H1 (cell line): Measurements from ENCODE around the gene NAV3. TPM values are rescaled to one million over a fixed set of nuclear protein-coding genes. Genes with fewer than 3 reads are reported as not detected.

Source experiments
- CTCF ChIA-PET: fragments of 300-600 bp; sonication (Branson Sonifier 250); formaldehyde crosslinking; loops from one replicate; lab custom pipeline; 2021; ENCODE audit not compliant: partially characterized antibody; lab: Charles Lee
- POLR2A ChIA-PET: fragments of 300-600 bp; sonication (Branson Sonifier 250); formaldehyde crosslinking; loops from one replicate; lab custom pipeline; 2021; ENCODE audit warnings: inconsistent platforms; ENCODE audit not compliant: partially characterized antibody; lab: Charles Lee
- DNase-seq, 2 experiments: peaks; one replicate each; pipeline versions ENCODE4 v3.0.0 to v3.0.0-alpha.2; 2010 to 2022; ENCODE audit warnings: low spot score in 2 of 2, low read depth in 1 of 2, mixed read lengths in 1 of 2
- FAIRE-seq: peaks from 2 replicates; lab custom pipeline; 2011; peaks lifted over from hg19 to GRCh38; lab: Jason Lieb, UNC
- H2AFZ ChIP-seq: 2 replicates; pipeline ENCODE4 v1.8.1; 2012; ENCODE audit warnings: low read length, inconsistent platforms
- H2AK5ac ChIP-seq: 2 replicates; pipeline ENCODE4 v1.6.1; 2013; ENCODE audit warnings: low read depth, low read length
- H2BK120ac ChIP-seq: replicated peaks from 2 replicates; pipeline ENCODE3; 2013; ENCODE audit warnings: low read depth, low read length, inconsistent platforms
- H2BK12ac ChIP-seq: 2 replicates; pipeline ENCODE4 v1.6.1; 2013; ENCODE audit warnings: low read depth, low read length
- H2BK15ac ChIP-seq: 2 replicates; pipeline ENCODE4 v1.6.1; 2013; ENCODE audit warnings: low read length
- H2BK20ac ChIP-seq: 2 replicates; pipeline ENCODE4 v1.6.1; 2013; ENCODE audit warnings: low read length
- H2BK5ac ChIP-seq: 2 replicates; pipeline ENCODE4 v1.6.1; 2013; ENCODE audit warnings: low read depth, low read length
- H3K14ac ChIP-seq: 2 replicates; pipeline ENCODE4 v1.6.1; 2013; ENCODE audit warnings: inconsistent platforms; ENCODE audit not compliant: insufficient read length
- H3K18ac ChIP-seq: 2 replicates; pipeline ENCODE4 v1.6.1; 2013; ENCODE audit warnings: low read length; ENCODE audit errors: extremely low read depth
- H3K23ac ChIP-seq: 2 replicates; pipeline ENCODE4 v1.6.1; 2013; ENCODE audit warnings: inconsistent platforms; ENCODE audit not compliant: insufficient read length
- H3K23me2 ChIP-seq: 2 replicates; pipeline ENCODE4 v1.6.1; 2013; ENCODE audit warnings: low read depth, low read length
- H3K27ac ChIP-seq: 2 replicates; pipeline ENCODE4 v1.6.1; 2011; ENCODE audit warnings: low read depth, low read length, inconsistent platforms
- H3K27me3 ChIP-seq, 4 experiments: replicated peaks in 1 of 4; 1 replicate in 1 of 4; 2 replicates in 3 of 4; pipeline versions ENCODE4 v1.6.1 to v1.8.1; 2011 to 2013; ENCODE audit warnings: low read length in 3 of 4, mild to moderate bottlenecking in 3 of 4, inconsistent platforms in 2 of 4, mixed read lengths in 2 of 4, moderate library complexity in 1 of 4; ENCODE audit not compliant: control insufficient read depth in 3 of 4, insufficient read depth in 3 of 4; ENCODE audit errors: extremely low read depth in 1 of 4
- H3K36me3 ChIP-seq, 4 experiments: 2 replicates each; pipeline versions ENCODE4 v1.6.1 to v1.8.1; 2011 to 2013; ENCODE audit warnings: mild to moderate bottlenecking in 4 of 4, low read length in 3 of 4, moderate library complexity in 2 of 4, control low read depth in 1 of 4, inconsistent platforms in 1 of 4; ENCODE audit not compliant: insufficient read depth in 4 of 4, control insufficient read depth in 2 of 4
- H3K4ac ChIP-seq: replicated peaks from 2 replicates; pipeline ENCODE3; 2013; ENCODE audit warnings: low read length, low read depth, mixed read lengths, inconsistent platforms; ENCODE audit not compliant: insufficient read length
- H3K4me1 ChIP-seq, 4 experiments: replicated peaks in 1 of 4; 1 replicate in 1 of 4; 2 replicates in 3 of 4; pipeline versions ENCODE4 v1.6.1 to v1.8.1; 2011 to 2013; ENCODE audit warnings: low read length in 3 of 4, inconsistent platforms in 2 of 4, mixed read lengths in 1 of 4; ENCODE audit not compliant: insufficient read depth in 4 of 4, control insufficient read depth in 3 of 4
- H3K4me2 ChIP-seq, 2 experiments: 2 replicates each; pipeline versions ENCODE4 v1.6.1 to v1.8.1; 2011 to 2013; ENCODE audit warnings: low read depth in 2 of 2, low read length in 2 of 2, control low read depth in 1 of 2, inconsistent platforms in 1 of 2, mild to moderate bottlenecking in 1 of 2; ENCODE audit not compliant: insufficient read depth in 1 of 2
- H3K4me3 ChIP-seq, 4 experiments: fragments of 200-600, 300-600 bp in 1 of 4; sonication (generic), shearing (Covaris generic), sonication (Bioruptor Twin) in 1 of 4; 2 replicates each; pipeline versions ENCODE4 v1.5.1 to v1.8.1; 2011 to 2016; ENCODE audit warnings: low read length in 4 of 4, low read depth in 3 of 4, control low read depth in 2 of 4, inconsistent platforms in 2 of 4, mild to moderate bottlenecking in 2 of 4, mixed read lengths in 1 of 4, moderate library complexity in 1 of 4; ENCODE audit not compliant: insufficient read depth in 2 of 4; ENCODE audit errors: extremely low read depth in 1 of 4
- H3K56ac ChIP-seq: replicated peaks from 2 replicates; pipeline ENCODE3; 2013; ENCODE audit warnings: low read depth, mild to moderate bottlenecking, mixed read lengths, low read length, inconsistent platforms; ENCODE audit not compliant: insufficient read length
- H3K79me1 ChIP-seq: 2 replicates; pipeline ENCODE4 v1.6.1; 2013; ENCODE audit warnings: low read depth, low read length, control low read depth
- H3K79me2 ChIP-seq, 2 experiments: 2 replicates each; pipeline versions ENCODE4 v1.6.1 to v1.8.1; 2012 to 2013; ENCODE audit warnings: low read length in 2 of 2, mild to moderate bottlenecking in 2 of 2, inconsistent platforms in 1 of 2; ENCODE audit not compliant: insufficient read depth in 2 of 2, control insufficient read depth in 1 of 2
- H3K9ac ChIP-seq, 4 experiments: replicated peaks in 1 of 4; 1 replicate in 1 of 4; 2 replicates in 3 of 4; pipeline versions ENCODE4 v1.6.1 to v1.8.1; 2011 to 2013; ENCODE audit warnings: low read depth in 3 of 4, low read length in 3 of 4, control low read depth in 2 of 4, mild to moderate bottlenecking in 2 of 4, moderate library complexity in 2 of 4, inconsistent platforms in 1 of 4; ENCODE audit errors: extremely low read depth in 1 of 4
- H3K9me3 ChIP-seq, 2 experiments: 2 replicates each; pipeline versions ENCODE4 v1.6.1 to v1.8.1; 2012 to 2013; ENCODE audit warnings: mild to moderate bottlenecking in 2 of 2, moderate library complexity in 2 of 2, control low read depth in 1 of 2, inconsistent platforms in 1 of 2, low read depth in 1 of 2, low read length in 1 of 2, mixed read lengths in 1 of 2; ENCODE audit not compliant: insufficient read depth in 2 of 2
- H4K20me1 ChIP-seq, 2 experiments: replicated peaks in 1 of 2; 2 replicates each; pipeline versions ENCODE3 to v1.8.1; 2011 to 2013; ENCODE audit warnings: inconsistent platforms in 2 of 2, low read length in 2 of 2, mild to moderate bottlenecking in 1 of 2; ENCODE audit not compliant: insufficient read depth in 2 of 2, control insufficient read depth in 1 of 2
- H4K5ac ChIP-seq: 2 replicates; pipeline ENCODE4 v1.6.1; 2013; ENCODE audit warnings: low read length, low read depth, mixed read lengths, inconsistent platforms; ENCODE audit not compliant: insufficient read length
- H4K8ac ChIP-seq: 2 replicates; pipeline ENCODE4 v1.8.0; 2013; ENCODE audit warnings: mild to moderate bottlenecking, moderate library complexity, low read length, inconsistent platforms; ENCODE audit not compliant: insufficient read depth; ENCODE audit errors: extremely low read depth
- H4K91ac ChIP-seq: replicated peaks from 2 replicates; pipeline ENCODE3; 2013; ENCODE audit warnings: low read length, mixed read lengths, inconsistent platforms; ENCODE audit not compliant: insufficient read length
- POLR2A ChIP-seq, 2 experiments: IDR thresholded peaks; 1 replicate in 1 of 2; 2 replicates in 1 of 2; pipeline ENCODE4 v1.6.1; 2011; ENCODE audit warnings: low read depth in 2 of 2, low read length in 2 of 2, mild to moderate bottlenecking in 2 of 2; ENCODE audit errors: control extremely low read depth in 1 of 2
- RAD21 ChIP-seq, 2 experiments: IDR thresholded peaks in 1 of 2; conservative IDR thresholded peaks in 1 of 2; 2 replicates each; pipeline ENCODE4 v1.6.1; 2011; ENCODE audit warnings: low read depth in 2 of 2, low read length in 2 of 2, improper control_type of control experiment in 1 of 2, inconsistent platforms in 1 of 2, mild to moderate bottlenecking in 1 of 2, moderate library complexity in 1 of 2
- RFX5 ChIP-seq: IDR thresholded peaks from 2 replicates; pipeline ENCODE4 v1.6.1; 2011; ENCODE audit warnings: low read depth, low read length, improper control_type of control experiment, borderline replicate concordance
- SP2 ChIP-seq: IDR thresholded peaks from 2 replicates; pipeline ENCODE4 v1.6.1; 2012; ENCODE audit warnings: mild to moderate bottlenecking, low read length, inconsistent platforms
- WGBS, 2 experiments: shearing (Covaris generic) in 1 of 2; methylation state at CpG; one replicate each; pipeline versions ENCODE4 v1.1.6 to v1.1.7; 2013 to 2015; ENCODE audit warnings: low lambda C conversion rate in 2 of 2, mixed read lengths in 2 of 2, inconsistent platforms in 1 of 2, low coverage in 1 of 2, missing lambda C conversion rate in 1 of 2; ENCODE audit not compliant: insufficient replicate concordance in 2 of 2, insufficient coverage in 1 of 2, insufficient read length in 1 of 2; ENCODE audit errors: extremely low coverage in 1 of 2, missing lambda C conversion rate in 1 of 2; 5-methylcytosine and 5-hydroxymethylcytosine counted together
- polyA plus RNA-seq, 7 experiments: library from polyadenylated mRNA; depleted of rRNA in 3 of 7; stranded (reverse) in 5 of 7; unstranded in 2 of 7; fragments of >200 nt in 5 of 7; fragments of 200-250 nt in 2 of 7; gene quantifications; 1 replicate in 5 of 7; 2 replicates in 1 of 7; 4 replicates in 1 of 7; pipeline versions ENCODE4 v1.2.1 to v1.2.3, GENCODE V29; 2011 to 2013; ENCODE audit warnings: missing spikeins in 2 of 7, mixed read lengths in 2 of 7
- total RNA-seq: library from RNA; stranded (reverse); fragmentation: NEBNext Ultra II Directional; extraction: Animal tissue kit (Norgen Biotek cat#: 25700); gene quantifications from 2 replicates; pipeline ENCODE4 v1.2.1, GENCODE V29; 2021

The NAV3 gene
- total and polyA plus RNA-seq, 2 of the 8 experiments (the other 6 are each of a cell fraction or from before 2014, with no cell fraction given): 0.47 to 5.0 TPM

DNA sequence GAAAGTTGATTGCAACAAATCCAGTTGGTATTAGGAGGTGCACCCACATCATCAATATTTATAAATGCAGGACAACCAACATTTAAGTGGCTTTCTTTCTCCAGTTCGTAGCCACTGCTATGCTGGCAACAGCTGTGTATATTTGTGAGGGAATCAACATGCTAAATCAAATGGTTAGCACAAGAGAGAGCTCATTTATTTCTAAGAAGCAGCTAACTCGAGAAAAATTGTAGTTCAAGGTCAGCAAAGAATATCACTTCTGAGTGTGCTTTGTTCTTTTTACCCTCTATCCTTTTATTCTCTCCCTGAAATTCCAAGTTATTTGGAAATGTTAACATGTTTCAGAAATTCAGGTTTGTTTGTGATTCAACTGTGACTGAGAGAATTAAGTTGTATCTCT is 137.3 kb downstream of the NAV3 start:
- no peaks in the 10 kb centered on the region for H4K20me1 ChIP-seq
- no peaks in the 10 kb centered on the region for H3K79me2 ChIP-seq
- H4K91ac ChIP-seq: no peak overlapping the region
- H3K27me3 ChIP-seq: no peaks in the 10 kb centered on the region
- H3K9ac ChIP-seq: no peak overlapping the region
- DNase-seq (no peak), FAIRE-seq (no peak)
- peaks cover 0 to 2% (median 0%) of the 10 kb centered on the region in 4 experiments; a peak in 2 of 7 replicates for H3K4me1 ChIP-seq
- no peak overlapping the region for H2BK5ac ChIP-seq
- H3K79me1 ChIP-seq: no peaks in the 10 kb centered on the region
- H3K9me3 ChIP-seq: no peaks in the 10 kb centered on the region
- no peak overlapping the region for H2AK5ac ChIP-seq
- H3K56ac ChIP-seq: no peak overlapping the region
- no peak overlapping the region for H3K4ac ChIP-seq
- TF ChIP-seq SP2: no peak
- no peak for TF ChIP-seq POLR2A (IDR thresholded peaks at IDR 0.05; ENCODE audit: control extremely low read depth in 1 of 2, low read depth in 2 of 2, low read length in 2 of 2)
- TF ChIP-seq RFX5: no peak
- no peak for TF ChIP-seq RAD21 (IDR thresholded peaks at IDR 0.05 in 1 of 2, conservative IDR thresholded peaks at IDR 0.05 in 1 of 2; ENCODE audit: low read depth in 2 of 2, low read length in 2 of 2)
- no peak overlapping the region for H3K18ac ChIP-seq
- ChIA-PET POLR2A (no interaction called here), CTCF (interaction anchor here (1.0 kb wide), 1 partner anchor 69 kb away, joined by 3 read pairs; no protein-coding TSS in a partner anchor)
- H2AFZ ChIP-seq: no peak overlapping the region
- H3K23me2 ChIP-seq: peaks cover 1% of the 10 kb centered on the region; the same call in 1 of the 2 replicates
- H3K27ac ChIP-seq: no peak overlapping the region
- no peak overlapping the region for H2BK120ac ChIP-seq
- no peak overlapping the region for H2BK20ac ChIP-seq
- no peak overlapping the region for H3K23ac ChIP-seq
- H2BK15ac ChIP-seq: no peak overlapping the region
- no peak overlapping the region for H4K5ac ChIP-seq
- no peak overlapping the region for H3K4me2 ChIP-seq
- H3K4me3 ChIP-seq: no peak overlapping the region
- H3K36me3 ChIP-seq: no peaks in the 10 kb centered on the region
- no peak overlapping the region for H2BK12ac ChIP-seq
- no peak overlapping the region for H3K14ac ChIP-seq
- 76% methylated on average over 2 of the region's 2 CpGs; no CpG with 5 or more reads in 1 of the 2 experiments for WGBS, 2 experiments
- no peak overlapping the region for H4K8ac ChIP-seq
